HEK293T (cell line): ENCODE data around the gene ATP13A4.

Experiments used
- CTCF ChIA-PET: fragments of 350-600 bp; formaldehyde crosslinking; extraction: SDS; loops from one replicate; lab custom pipeline; 2021; ENCODE audit warnings: antibody characterized with exemption, inconsistent platforms; lab: Yijun Ruan, JAX
- POLR2A ChIA-PET: fragments of 350-600 bp; formaldehyde crosslinking; extraction: SDS; loops from one replicate; lab custom pipeline; 2020; ENCODE audit warnings: antibody characterized with exemption, inconsistent platforms; lab: Yijun Ruan, JAX
- DNase-seq: peaks from one replicate; pipeline ENCODE4 v3.0.0; 2012; ENCODE audit warnings: mixed read lengths; ENCODE audit errors: extremely low spot score
- ARNT ChIP-seq: fragments of 450-650 bp; IDR thresholded peaks from 2 replicates; pipeline ENCODE4 v1.6.1; 2017; ENCODE audit warnings: mild to moderate bottlenecking
- BHLHE40 ChIP-seq: fragments of 450-650 bp; IDR thresholded peaks from 2 replicates; pipeline ENCODE4 v1.6.1; 2016; ENCODE audit warnings: mild to moderate bottlenecking, moderate library complexity, borderline replicate concordance
- CTBP1 ChIP-seq: fragments of 450-650 bp; IDR thresholded peaks from 2 replicates; pipeline ENCODE4 v1.6.1; 2016; ENCODE audit warnings: borderline replicate concordance
- ELF4 ChIP-seq: fragments of 450-650 bp; IDR thresholded peaks from 2 replicates; pipeline ENCODE4 v1.6.1; 2017; ENCODE audit warnings: antibody characterized with exemption
- FOXA1 ChIP-seq: fragments of 450-650 bp; IDR thresholded peaks from 2 replicates; pipeline ENCODE4 v1.6.1; 2016; ENCODE audit warnings: mild to moderate bottlenecking
- FOXK2 ChIP-seq: fragments of 450-650 bp; IDR thresholded peaks from 2 replicates; pipeline ENCODE4 v1.6.1; 2016; ENCODE audit warnings: mild to moderate bottlenecking
- FOXM1 ChIP-seq: fragments of 450-650 bp; IDR thresholded peaks from 2 replicates; pipeline ENCODE4 v1.6.1; 2017; ENCODE audit warnings: mild to moderate bottlenecking, borderline replicate concordance
- HDGF ChIP-seq: fragments of 450-650 bp; IDR thresholded peaks from 2 replicates; pipeline ENCODE4 v1.6.1; 2017; ENCODE audit warnings: antibody characterized with exemption, borderline replicate concordance
- L3MBTL2 ChIP-seq: fragments of 450-650 bp; conservative IDR thresholded peaks from 2 replicates; pipeline ENCODE4 v1.6.1; 2016; ENCODE audit warnings: mild to moderate bottlenecking
- LEF1 ChIP-seq: fragments of 450-650 bp; IDR thresholded peaks from 2 replicates; pipeline ENCODE4 v1.6.1; 2017; ENCODE audit warnings: mild to moderate bottlenecking, borderline replicate concordance
- NFRKB ChIP-seq: fragments of 450-650 bp; IDR thresholded peaks from 2 replicates; pipeline ENCODE4 v1.6.1; 2016; ENCODE audit warnings: mild to moderate bottlenecking, moderate library complexity
- SP1 ChIP-seq: fragments of 450-650 bp; IDR thresholded peaks from 2 replicates; pipeline ENCODE4 v1.6.1; 2017
- SUZ12 ChIP-seq: fragments of 450-650 bp; IDR thresholded peaks from 2 replicates; pipeline ENCODE4 v1.6.1; 2016; ENCODE audit warnings: mild to moderate bottlenecking
- TARDBP ChIP-seq: fragments of 450-650 bp; IDR thresholded peaks from 2 replicates; pipeline ENCODE4 v1.6.1; 2016
- ZNF384 ChIP-seq: fragments of 450-650 bp; IDR thresholded peaks from 2 replicates; pipeline ENCODE4 v1.6.1; 2016
- TF ChIP-seq, protein P1 (sequence below): fragments of 450-650 bp; IDR thresholded peaks from 2 replicates; pipeline ENCODE4 v1.6.1; 2016

ATP13A4 gene

DNA sequence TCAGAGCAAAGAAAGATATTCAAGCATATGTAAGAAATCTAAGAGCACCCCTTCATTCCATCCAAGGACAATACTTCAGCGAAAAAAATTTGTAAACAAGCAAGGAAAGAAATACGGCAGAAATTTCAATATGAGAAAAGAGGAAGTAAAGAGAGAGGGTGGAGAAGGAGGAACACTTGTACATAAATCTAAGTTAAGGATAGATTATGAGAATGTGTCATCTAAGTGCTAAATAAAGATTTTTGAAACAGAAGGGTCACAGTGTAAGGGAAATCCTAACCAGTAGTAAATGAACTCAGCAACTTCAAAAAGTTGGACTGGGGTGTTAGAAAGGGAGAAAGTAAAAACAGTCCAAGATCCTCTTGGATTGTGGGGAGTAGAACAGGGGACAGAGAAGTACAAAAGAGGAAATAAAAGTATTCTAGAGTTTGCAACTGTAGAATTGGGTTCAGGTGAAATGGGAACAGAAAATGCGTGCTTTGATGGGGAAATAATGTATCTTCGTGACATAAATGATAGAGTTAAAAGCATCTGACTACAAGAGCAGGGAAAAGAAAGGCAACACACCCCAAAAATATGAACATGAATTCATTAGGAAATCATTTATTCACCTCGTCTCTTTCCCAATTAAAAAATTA, 107.6 kb downstream of the ATP13A4 start:
- no peak for DNase-seq
- POLR2A ChIA-PET, result no interaction called here
- CTCF ChIA-PET, result no interaction called here
- TF ChIP-seq TARDBP (no peak), BHLHE40 (no peak), FOXA1 (no peak)
- TF ChIP-seq, protein P1, sequence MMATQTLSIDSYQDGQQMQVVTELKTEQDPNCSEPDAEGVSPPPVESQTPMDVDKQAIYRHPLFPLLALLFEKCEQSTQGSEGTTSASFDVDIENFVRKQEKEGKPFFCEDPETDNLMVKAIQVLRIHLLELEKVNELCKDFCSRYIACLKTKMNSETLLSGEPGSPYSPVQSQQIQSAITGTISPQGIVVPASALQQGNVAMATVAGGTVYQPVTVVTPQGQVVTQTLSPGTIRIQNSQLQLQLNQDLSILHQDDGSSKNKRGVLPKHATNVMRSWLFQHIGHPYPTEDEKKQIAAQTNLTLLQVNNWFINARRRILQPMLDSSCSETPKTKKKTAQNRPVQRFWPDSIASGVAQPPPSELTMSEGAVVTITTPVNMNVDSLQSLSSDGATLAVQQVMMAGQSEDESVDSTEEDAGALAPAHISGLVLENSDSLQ, result no peak

DNA sequence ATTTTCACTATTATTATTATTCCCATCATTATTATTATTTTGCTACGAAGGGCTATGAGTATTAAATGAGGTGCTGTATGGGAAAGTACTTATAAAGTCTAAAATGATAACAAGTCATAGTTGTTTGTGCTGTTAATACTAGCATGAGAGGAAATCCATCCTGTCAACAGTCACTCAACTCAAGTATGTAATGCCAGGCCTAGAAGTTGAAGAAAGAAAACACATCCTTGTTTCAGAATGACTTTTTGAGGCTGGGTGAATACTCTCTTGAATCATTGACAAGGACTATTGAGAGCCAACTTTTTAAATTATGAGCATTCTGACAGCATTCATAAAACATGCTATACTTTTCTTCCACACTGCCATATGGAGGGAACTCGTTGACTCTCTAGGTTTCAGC, 115.3 kb downstream of the ATP13A4 start:
- CTCF ChIA-PET, result no interaction called here
- POLR2A ChIA-PET, result no interaction called here
- no peak for DNase-seq
- TF ChIP-seq TARDBP (no peak), BHLHE40 (no peak), L3MBTL2 (no peak), FOXM1 (no peak), CTBP1 (no peak), LEF1 (no peak), HDGF (no peak), SP1 (no peak), NFRKB (no peak), ELF4 (no peak), FOXK2 (no peak), FOXA1 (no peak), ZNF384 (no peak), ARNT (no peak), SUZ12 (no peak)
- TF ChIP-seq, protein P1, result no peak

- ChIA-PET POLR2A (no interaction called here), CTCF (no interaction called here)
- no peak for DNase-seq
- TF ChIP-seq SP1 (no peak), CTBP1 (no peak), FOXK2 (no peak), SUZ12 (no peak)
Measured at GRCh38 chr3:193418576-193419373, 135.9 kb downstream of the ATP13A4 start.

- no peak for DNase-seq
- ChIA-PET POLR2A (no interaction called here), CTCF (no interaction called here)
- no peak for TF ChIP-seq L3MBTL2
- no peak for TF ChIP-seq ELF4
- TF ChIP-seq, protein P1, result no peak
- TF ChIP-seq SP1, result no peak
- TF ChIP-seq ARNT, result no peak
- no peak for TF ChIP-seq TARDBP
- no peak for TF ChIP-seq HDGF
- no peak for TF ChIP-seq ZNF384
- no peak for TF ChIP-seq FOXM1
- TF ChIP-seq FOXA1, result no peak
- TF ChIP-seq LEF1, result no peak
- TF ChIP-seq SUZ12, result no peak
- no peak for TF ChIP-seq CTBP1
- TF ChIP-seq FOXK2, result no peak
Measured at GRCh38 chr3:193416629-193417028, 138.1 kb downstream of the ATP13A4 start.

GRCh38 chr3:193407688-193408087, 147.0 kb downstream of the ATP13A4 start:
- POLR2A ChIA-PET, result no interaction called here
- TF ChIP-seq FOXK2, result no peak
- TF ChIP-seq TARDBP, result no peak
- no peak for TF ChIP-seq SUZ12
- TF ChIP-seq FOXA1, result no peak
- TF ChIP-seq NFRKB, result no peak
- TF ChIP-seq BHLHE40, result no peak
- TF ChIP-seq LEF1, result no peak
- TF ChIP-seq L3MBTL2, result no peak
- TF ChIP-seq FOXM1, result no peak
- TF ChIP-seq, protein P1, result no peak
- TF ChIP-seq HDGF, result no peak
- no peak for DNase-seq
- CTCF ChIA-PET, result no interaction called here

DNA sequence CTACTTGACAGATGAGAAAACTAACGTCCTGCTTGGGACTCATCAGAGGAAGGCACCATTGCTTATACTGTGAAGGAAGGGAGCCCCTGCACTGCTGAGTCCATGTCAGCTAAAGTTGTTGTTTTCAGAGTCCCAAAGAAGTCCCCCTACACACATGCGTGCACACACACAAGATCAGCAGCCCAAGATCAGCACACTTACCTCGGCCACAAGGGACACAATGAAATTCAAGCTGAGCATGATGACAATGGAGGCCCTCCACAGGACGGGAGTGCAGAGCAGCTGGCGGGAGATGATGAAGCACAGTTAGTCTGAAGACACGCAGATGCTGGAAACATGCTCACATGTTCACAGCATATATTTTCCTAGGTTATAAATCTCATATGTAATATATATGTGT, 147.6 kb downstream of the ATP13A4 start:
- CTCF ChIA-PET, result no interaction called here
- no peak for DNase-seq
- no peak for TF ChIP-seq CTBP1
- TF ChIP-seq FOXM1, result no peak
- TF ChIP-seq L3MBTL2, result no peak
- no peak for TF ChIP-seq ZNF384
- TF ChIP-seq, protein P1, result no peak
- no peak for TF ChIP-seq SUZ12
- no peak for TF ChIP-seq NFRKB
- no peak for TF ChIP-seq FOXA1
- TF ChIP-seq ELF4, result no peak

More for the DNA sequence above, 147.6 kb downstream of the ATP13A4 start:
- POLR2A ChIA-PET, result no interaction called here
